Measurements from ENCODE around the gene SORT1. TPM values are rescaled to one million over a fixed set of nuclear protein-coding genes. Genes with fewer than 3 reads are reported as not detected.
"Not testable (repeated sequence)": the region's sequence is repeated elsewhere in the genome, so short reads cannot be mapped to it uniquely, and the experiment has no call there.

The SORT1 gene
- total RNA-seq, 2 donors from 2014 or later: 114 to 120 TPM

DNA sequence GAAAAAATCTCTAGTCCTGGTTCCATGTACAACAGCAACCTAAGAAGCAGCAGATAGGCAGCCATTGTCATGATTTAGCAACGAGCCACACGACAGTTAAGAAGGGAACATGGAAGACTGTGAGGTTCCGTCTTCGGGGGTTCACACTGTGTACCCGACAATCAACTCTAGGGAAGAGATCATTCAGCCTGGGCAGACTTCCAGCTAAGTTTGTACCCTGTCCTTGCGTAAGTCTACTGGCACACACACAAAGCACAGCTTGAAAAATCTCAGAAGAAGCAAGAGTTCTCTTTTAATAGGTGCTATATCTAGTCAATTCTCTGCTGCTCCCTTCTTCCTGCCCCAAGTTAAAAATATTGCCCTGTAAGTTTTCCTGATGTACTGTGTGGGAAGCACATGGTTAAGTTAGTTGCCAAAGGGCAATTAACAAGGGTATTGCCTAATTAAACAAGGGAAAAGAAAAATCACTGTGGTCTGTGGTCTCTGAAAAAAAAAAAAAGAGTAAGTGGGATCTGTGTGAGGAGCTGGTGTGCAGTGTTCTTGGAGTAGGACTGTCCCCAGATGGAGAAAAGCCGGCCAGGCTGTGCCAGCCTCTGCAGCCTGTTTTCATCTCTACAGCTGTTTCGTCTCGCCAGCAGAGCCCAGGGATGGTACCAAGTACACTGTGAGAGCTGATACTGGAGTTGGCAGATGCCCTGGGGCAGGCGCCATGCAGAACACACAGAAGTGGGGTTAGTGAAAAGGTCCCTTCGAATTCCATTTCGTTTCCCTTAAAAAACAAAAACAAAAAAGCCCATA lies 84.5 kb downstream of the SORT1 start:
- Histone ChIP-seq H3K4me1 (peaks cover 0 to 14% of the 10 kb centered on the region in 2 donors), H3K4me3 (no peak overlapping the region), H3K27me3 (no peaks in the 10 kb centered on the region), H3K9me3 (no peaks in the 10 kb centered on the region), H3K36me3 (peaks cover 73% of the 10 kb centered on the region), H3K27ac (peak overlapping the region; percentile 56 to 66)
- no peak for TF ChIP-seq CTCF (IDR thresholded peaks at IDR 0.05)
- DNase-seq (ENCODE audit: low spot score): no peak

GRCh38 chr1:109312246-109312645 lies 85.5 kb downstream of the SORT1 start:
- H3K4me1 ChIP-seq: peaks cover 0 to 23% of the 10 kb centered on the region in 2 donors
- peaks cover 64% of the 10 kb centered on the region for H3K36me3 ChIP-seq
- DNase-seq (ENCODE audit: low spot score): no peak
- H3K4me3 ChIP-seq: no peak overlapping the region
- H3K9me3 ChIP-seq: no peaks in the 10 kb centered on the region
- TF ChIP-seq CTCF (IDR thresholded peaks at IDR 0.05): no peak
- no peaks in the 10 kb centered on the region for H3K27me3 ChIP-seq
- H3K27ac ChIP-seq: peak overlapping the region in 1 of 2 donors; percentile 66

DNA sequence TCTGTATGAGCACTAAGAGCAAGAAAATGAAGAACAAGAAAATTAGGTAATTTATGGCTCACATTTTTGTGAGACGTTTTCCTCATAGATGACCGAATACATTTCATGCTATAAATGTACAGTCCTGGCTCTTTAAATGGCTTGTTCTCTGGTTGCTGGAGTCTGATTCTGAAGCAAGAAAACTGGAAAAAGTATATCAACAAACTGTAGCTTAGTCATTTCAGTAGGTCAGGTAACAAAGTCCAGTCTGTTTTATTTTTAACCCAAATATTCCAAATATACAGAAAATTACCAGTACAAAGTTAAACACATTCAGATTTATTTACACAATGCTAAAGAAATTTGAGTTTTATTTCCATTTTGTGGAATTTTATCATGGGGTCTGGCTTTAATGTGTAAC lies 88.4 kb downstream of the SORT1 start:
- peaks cover 0 to 44% of the 10 kb centered on the region in 2 donors for H3K4me1 ChIP-seq
- no peaks in the 10 kb centered on the region for H3K9me3 ChIP-seq
- peak overlapping the region; percentile 90 to 94 for H3K27ac ChIP-seq
- no peak overlapping the region for H3K4me3 ChIP-seq
- no peak for DNase-seq (ENCODE audit: low spot score)
- no peak for TF ChIP-seq CTCF (IDR thresholded peaks at IDR 0.05)
- H3K36me3 ChIP-seq: peaks cover 37% of the 10 kb centered on the region
- H3K27me3 ChIP-seq: no peaks in the 10 kb centered on the region

GRCh38 chr1:109307274-109308021 lies 90.3 kb downstream of the SORT1 start:
- H3K4me1 ChIP-seq: peaks cover 0 to 55% of the 10 kb centered on the region in 2 donors
- DNase-seq (ENCODE audit: low spot score): no peak

GRCh38 chr1:109306832-109307273 lies 90.9 kb downstream of the SORT1 start, which contains the start of gene MYBPHL:
MYBPHL (minus strand) TSS chr1:109307011; CDS start chr1:109306991, 20 bp downstream.
- TF ChIP-seq CTCF (IDR thresholded peaks at IDR 0.05): no peak
- H3K4me1 ChIP-seq: peaks cover 0 to 57% of the 10 kb centered on the region in 2 donors
- H3K27ac ChIP-seq: peak within 1 kb of the TSS; percentile 90 to 94
- no peaks in the 10 kb centered on the region for H3K27me3 ChIP-seq
- peaks cover 13% of the 10 kb centered on the region for H3K36me3 ChIP-seq
- no peak for DNase-seq (ENCODE audit: low spot score)
- peak within 1 kb of the TSS; percentile 39 to 50 for H3K4me3 ChIP-seq
- H3K9me3 ChIP-seq: no peaks in the 10 kb centered on the region

More at GRCh38 chr1:109307274-109308021, 90.3 kb downstream of the SORT1 start:
- no peak overlapping the region for H3K4me3 ChIP-seq
- H3K27ac ChIP-seq: peak overlapping the region; percentile 90 to 94
- no peaks in the 10 kb centered on the region for H3K27me3 ChIP-seq
- no peak for TF ChIP-seq CTCF (IDR thresholded peaks at IDR 0.05)
- no peaks in the 10 kb centered on the region for H3K9me3 ChIP-seq
- H3K36me3 ChIP-seq: peaks cover 18% of the 10 kb centered on the region

- not testable (repeated sequence) for DNase-seq (ENCODE audit: low spot score); H3K27me3 ChIP-seq; H3K9me3 ChIP-seq
- peak overlapping the region; percentile 90 to 94 for H3K27ac ChIP-seq
- peaks cover 13% of the 10 kb centered on the region for H3K36me3 ChIP-seq
- H3K4me1 ChIP-seq: peaks cover 0 to 57% of the 10 kb centered on the region in 2 donors
- peak overlapping the region; percentile 39 to 50 for H3K4me3 ChIP-seq
These were observed 91.7 kb downstream of the SORT1 start for GRCh38 chr1:109305991-109306390.

Data from right atrium auricular region (tissue), 2 donors.